Fibroblast of peridontal ligament (primary cell): ENCODE data around the gene KDM5A.

ENCODE experiments used
- DNase-seq: peaks from one replicate; pipeline ENCODE4 v3.0.0-alpha.2; 2010; ENCODE audit errors: extremely low read depth

Gene KDM5A

GRCh38 chr12:272942-273341 is 116.2 kb downstream of the KDM5A start:
- DNase-seq = no peak

- DNase-seq = no peak
Measured at GRCh38 chr12:271161-271560, 118.0 kb downstream of the KDM5A start.

- no peak for DNase-seq
Measured at GRCh38 chr12:269191-269590, 119.9 kb downstream of the KDM5A start.

- no peak for DNase-seq
Measured at GRCh38 chr12:268483-268840, 120.7 kb downstream of the KDM5A start.

GRCh38 chr12:267581-268482 is 121.3 kb downstream of the KDM5A start:
- no peak for DNase-seq

- DNase-seq = no peak
Measured at GRCh38 chr12:265096-265495, 124.0 kb downstream of the KDM5A start.

- DNase-seq = no peak
Measured at GRCh38 chr12:264269-264668, 124.9 kb downstream of the KDM5A start.

- DNase-seq = no peak
Measured at GRCh38 chr12:263574-263973, 125.5 kb downstream of the KDM5A start.

GRCh38 chr12:262817-263216 is 126.3 kb downstream of the KDM5A start, which contains the start of gene SLC6A13:
Gene SLC6A13, minus strand, starts transcription at chr12:262836. Its CDS starts 2,784 bp downstream, at chr12:260052.
- DNase-seq = no peak

- no peak for DNase-seq
Measured at GRCh38 chr12:262113-262512, 127.0 kb downstream of the KDM5A start.

- no peak for DNase-seq
Measured at GRCh38 chr12:257521-258321, 131.4 kb downstream of the KDM5A start.

- DNase-seq = no peak
Measured at GRCh38 chr12:256958-257357, 132.2 kb downstream of the KDM5A start.

- no peak for DNase-seq
Measured at GRCh38 chr12:256225-256624, 132.9 kb downstream of the KDM5A start.

GRCh38 chr12:254912-255311 is 134.2 kb downstream of the KDM5A start:
- no peak for DNase-seq

- DNase-seq = no peak
Measured at GRCh38 chr12:254039-254438, 135.1 kb downstream of the KDM5A start.

GRCh38 chr12:253116-253831 is 135.8 kb downstream of the KDM5A start:
- DNase-seq = no peak

- no peak for DNase-seq
Measured at GRCh38 chr12:252636-253035, 136.5 kb downstream of the KDM5A start.

- no peak for DNase-seq
Measured at GRCh38 chr12:247271-247670, 141.8 kb downstream of the KDM5A start.

- no peak for DNase-seq
Measured at GRCh38 chr12:243381-243780, 145.7 kb downstream of the KDM5A start.

- DNase-seq = no peak
Measured at GRCh38 chr12:242496-242895, 146.6 kb downstream of the KDM5A start.

GRCh38 chr12:241266-241665 is 147.9 kb downstream of the KDM5A start:
- DNase-seq = no peak

GRCh38 chr12:240566-240965 is 148.6 kb downstream of the KDM5A start:
- no peak for DNase-seq
